GM12875 (cell line): Measurements from ENCODE around the gene DENND1B.
"Not testable (repeated sequence)": the region's sequence is repeated elsewhere in the genome, so short reads cannot be mapped to it uniquely, and the experiment has no call there.

ENCODE experiments used
- H3K4me3 ChIP-seq: one replicate; pipeline ENCODE4 v1.5.1; 2011; ENCODE audit warnings: low read depth, low read length, control low read depth
- TF ChIP-seq, protein P1 (sequence below): IDR thresholded peaks from 2 replicates; pipeline ENCODE4 v1.5.1; 2011; ENCODE audit warnings: low read depth, mild to moderate bottlenecking, control low read depth, inconsistent platforms, low read length, moderate library complexity, borderline replicate concordance; ENCODE audit not compliant: insufficient read depth

DENND1B gene

DNA sequence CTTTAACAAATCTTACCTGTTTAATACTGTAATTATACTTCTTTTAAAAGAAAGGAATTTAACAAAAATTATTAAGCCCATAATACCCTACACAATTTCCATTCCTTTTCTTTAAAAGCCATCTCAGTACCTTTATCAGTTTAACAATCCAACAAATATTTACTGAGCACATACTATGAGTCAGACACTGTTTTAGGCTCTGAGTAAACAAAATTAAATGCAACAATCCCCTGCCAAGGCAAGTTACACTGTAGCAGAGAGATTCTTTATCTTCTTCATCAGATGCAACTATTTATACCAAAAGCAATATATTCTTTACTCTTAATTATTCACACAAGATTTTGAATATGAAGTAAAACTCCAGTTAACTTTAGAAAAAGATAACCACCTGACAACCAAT is 12.0 kb downstream of the DENND1B start:
- H3K4me3 ChIP-seq: no peak overlapping the region
- TF ChIP-seq, protein P1, sequence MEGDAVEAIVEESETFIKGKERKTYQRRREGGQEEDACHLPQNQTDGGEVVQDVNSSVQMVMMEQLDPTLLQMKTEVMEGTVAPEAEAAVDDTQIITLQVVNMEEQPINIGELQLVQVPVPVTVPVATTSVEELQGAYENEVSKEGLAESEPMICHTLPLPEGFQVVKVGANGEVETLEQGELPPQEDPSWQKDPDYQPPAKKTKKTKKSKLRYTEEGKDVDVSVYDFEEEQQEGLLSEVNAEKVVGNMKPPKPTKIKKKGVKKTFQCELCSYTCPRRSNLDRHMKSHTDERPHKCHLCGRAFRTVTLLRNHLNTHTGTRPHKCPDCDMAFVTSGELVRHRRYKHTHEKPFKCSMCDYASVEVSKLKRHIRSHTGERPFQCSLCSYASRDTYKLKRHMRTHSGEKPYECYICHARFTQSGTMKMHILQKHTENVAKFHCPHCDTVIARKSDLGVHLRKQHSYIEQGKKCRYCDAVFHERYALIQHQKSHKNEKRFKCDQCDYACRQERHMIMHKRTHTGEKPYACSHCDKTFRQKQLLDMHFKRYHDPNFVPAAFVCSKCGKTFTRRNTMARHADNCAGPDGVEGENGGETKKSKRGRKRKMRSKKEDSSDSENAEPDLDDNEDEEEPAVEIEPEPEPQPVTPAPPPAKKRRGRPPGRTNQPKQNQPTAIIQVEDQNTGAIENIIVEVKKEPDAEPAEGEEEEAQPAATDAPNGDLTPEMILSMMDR: no peak

DNA sequence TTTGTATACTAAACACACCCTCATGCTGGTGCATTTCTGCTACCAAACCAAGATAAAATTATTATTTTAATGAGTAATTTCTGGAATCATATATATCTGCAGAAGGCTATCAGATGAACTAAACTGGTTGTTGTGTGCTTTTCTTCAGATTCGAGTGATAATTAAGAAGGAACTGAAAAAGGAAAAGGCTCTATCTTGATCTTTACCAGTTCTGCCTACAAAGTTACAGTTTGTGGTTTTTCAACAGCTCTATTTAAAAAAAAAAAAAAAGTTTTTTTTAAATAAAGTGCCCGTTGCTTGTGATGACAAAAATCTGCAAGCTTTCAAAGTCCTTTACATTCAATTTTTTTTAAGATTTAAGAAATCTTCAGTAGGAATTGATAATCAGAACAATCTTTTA is 13.6 kb downstream of the DENND1B start:
- TF ChIP-seq, protein P1: no peak

DNA sequence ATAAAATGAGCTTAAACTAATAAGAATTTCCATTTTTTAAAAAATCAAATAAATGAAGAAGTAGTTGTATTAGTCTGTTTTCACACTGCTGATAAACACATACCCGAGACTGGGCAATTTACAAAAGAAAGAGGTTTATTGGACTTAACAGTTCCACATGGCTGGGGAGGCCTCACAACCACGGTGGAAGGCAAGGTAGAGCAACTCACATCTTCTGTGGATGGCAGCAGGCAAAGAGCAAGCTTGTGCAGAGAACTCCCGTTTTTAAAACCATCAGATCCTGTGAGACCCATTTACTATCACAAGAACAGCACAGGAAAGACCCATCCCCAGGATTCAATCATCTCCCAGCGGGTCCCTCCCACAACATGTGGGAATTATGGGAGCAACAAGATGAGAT is 19.7 kb downstream of the DENND1B start:
- H3K4me3 ChIP-seq: not testable (repeated sequence)

More for the DNA sequence above, 13.6 kb downstream of the DENND1B start:
- no peak overlapping the region for H3K4me3 ChIP-seq

DNA sequence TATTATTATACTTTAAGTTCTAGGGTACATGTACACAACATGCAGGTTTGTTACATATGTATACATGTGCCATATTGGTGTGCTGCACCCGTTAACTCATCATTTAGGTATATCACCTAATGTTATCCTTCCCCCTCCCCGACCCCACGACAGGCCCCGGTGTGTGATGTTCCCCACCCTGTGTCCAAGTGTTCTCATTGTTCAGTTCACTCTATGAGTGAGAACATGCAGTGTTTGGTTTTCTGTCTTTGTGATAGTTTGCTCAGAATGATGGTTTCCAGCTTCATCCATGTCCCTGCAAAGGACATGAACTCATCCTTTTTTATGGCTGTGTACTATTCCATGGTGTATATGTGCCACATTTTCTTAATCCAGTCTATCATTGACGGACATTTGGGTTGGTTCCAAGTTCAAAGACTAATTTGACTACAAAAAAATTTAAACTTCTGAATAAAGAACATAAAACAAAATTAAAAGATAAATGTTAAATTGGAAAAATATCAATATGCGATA is 22.6 kb downstream of the DENND1B start:
- not testable (repeated sequence) for H3K4me3 ChIP-seq

DNA sequence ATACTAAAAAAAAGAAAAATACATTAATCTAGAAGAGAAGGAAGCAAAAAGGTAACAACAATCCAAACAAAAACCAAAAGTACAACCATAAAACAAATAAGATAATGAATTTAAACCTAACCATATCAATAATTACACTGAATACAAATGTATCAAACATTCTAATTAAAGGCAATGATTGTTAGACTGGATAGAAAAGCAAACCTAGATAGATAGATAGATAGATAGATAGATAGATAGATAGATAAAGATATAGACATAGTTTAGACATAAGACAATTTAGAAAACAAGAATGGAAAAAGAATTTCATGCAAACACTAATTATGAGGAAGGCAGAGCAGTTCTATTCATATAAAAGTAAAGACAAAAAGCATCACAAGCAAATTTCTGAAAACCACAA is 24.9 kb downstream of the DENND1B start:
- TF ChIP-seq, protein P1: no peak
- no peak overlapping the region for H3K4me3 ChIP-seq

DNA sequence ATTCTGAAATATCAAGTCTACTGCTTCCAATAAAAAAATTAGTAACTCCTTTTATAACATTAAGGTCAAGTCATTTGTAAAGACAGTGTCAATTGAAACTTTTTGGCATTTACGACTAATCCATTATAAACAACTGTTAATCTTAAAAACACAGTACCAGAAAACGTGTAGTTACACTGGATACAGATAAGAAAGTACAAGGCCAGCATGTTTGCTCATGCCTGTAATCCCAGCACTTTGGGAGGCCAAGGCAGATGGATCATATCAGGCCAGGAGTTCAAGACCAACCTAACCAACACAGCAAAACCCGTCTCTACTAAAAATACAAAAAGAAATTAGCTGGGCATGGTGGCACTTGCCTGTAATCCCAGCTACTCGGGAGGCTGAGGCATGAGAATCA is 29.4 kb downstream of the DENND1B start:
- TF ChIP-seq, protein P1: no peak
- H3K4me3 ChIP-seq: no peak overlapping the region

DNA sequence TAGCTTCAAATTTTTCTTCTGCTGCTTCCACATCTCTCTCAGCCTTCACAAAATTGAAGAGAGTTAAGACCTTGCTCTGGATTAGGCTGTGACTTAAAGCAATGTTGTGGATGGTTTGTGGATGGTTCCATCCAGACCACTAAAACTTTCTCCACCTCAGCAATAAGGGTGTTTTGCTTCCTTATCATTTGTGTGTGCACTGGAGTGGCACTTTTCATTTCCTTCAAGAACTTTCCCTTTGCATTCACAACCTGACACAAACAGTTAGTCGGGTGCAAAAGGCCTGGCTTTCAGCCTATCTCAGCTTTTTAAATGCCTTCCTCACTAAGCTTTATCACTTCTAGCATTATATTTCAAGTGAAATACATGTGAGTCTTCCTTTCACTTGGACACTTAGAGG is 30.3 kb downstream of the DENND1B start:
- TF ChIP-seq, protein P1: no peak

DNA sequence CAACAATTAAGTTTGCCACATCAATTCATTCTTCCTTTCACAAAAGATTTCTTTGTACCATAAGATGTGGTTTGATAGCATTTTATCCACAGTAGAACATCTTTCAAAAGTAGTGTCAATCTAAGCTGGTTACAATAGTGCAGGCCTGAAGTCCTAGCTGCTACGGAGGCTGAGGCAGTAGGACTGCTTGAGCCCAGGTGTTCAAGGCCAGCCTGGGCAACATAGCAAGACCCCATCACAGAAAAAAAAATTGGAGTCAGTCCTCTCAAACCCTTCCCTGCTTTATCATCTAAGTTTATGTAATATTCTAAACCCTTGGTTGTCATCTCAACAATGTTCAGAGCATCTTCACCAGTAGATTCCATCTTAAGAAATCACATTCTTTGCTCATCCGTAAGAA is 31.7 kb downstream of the DENND1B start:
- TF ChIP-seq, protein P1: no peak

More for the DNA sequence above, 30.3 kb downstream of the DENND1B start:
- H3K4me3 ChIP-seq: no peak overlapping the region

DNA sequence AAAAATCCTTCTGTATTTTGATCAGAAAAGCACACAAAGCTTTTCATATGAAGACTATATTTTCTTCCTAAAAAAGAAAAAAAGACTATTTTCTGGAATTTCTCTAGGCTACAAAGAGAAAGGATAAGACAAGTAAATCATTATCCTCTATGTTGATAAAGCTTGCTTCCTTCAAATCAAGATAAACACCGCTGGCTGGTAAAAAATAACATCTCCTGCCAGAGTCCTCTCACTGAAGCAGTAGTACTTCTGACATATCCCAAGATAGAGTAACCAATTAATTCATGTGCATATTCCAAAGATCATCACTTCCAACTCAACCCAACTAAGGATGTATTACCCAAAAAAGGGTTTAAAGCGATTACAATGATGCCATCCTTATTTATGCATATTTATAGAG is 34.3 kb downstream of the DENND1B start:
- H3K4me3 ChIP-seq: no peak overlapping the region
- TF ChIP-seq, protein P1: no peak

More for the DNA sequence above, 31.7 kb downstream of the DENND1B start:
- H3K4me3 ChIP-seq: no peak overlapping the region
